Liver (tissue), 9 donors: ENCODE results near the gene CRACR2A. TPM values are rescaled to one million over a fixed set of nuclear protein-coding genes. Genes with fewer than 3 reads are reported as not detected.

ENCODE experiments used
- DNase-seq: peaks from one replicate; pipeline ENCODE4 v3.0.0-alpha.2; 2017; ENCODE audit warnings: low spot score
- H3K27ac ChIP-seq, 2 donors: one replicate each; pipeline ENCODE4 v1.7.0; 2013; ENCODE audit warnings: inconsistent platforms in 2 of 2, low read length in 2 of 2, control low read depth in 1 of 2, low read depth in 1 of 2, mild to moderate bottlenecking in 1 of 2
- H3K27me3 ChIP-seq, 4 donors: one replicate each; pipeline versions ENCODE4 v1.6.1 to v1.7.0; 2013; ENCODE audit warnings: low read length in 3 of 4, inconsistent platforms in 1 of 4, mild to moderate bottlenecking in 1 of 4, moderate library complexity in 1 of 4; ENCODE audit not compliant: control insufficient read depth in 4 of 4, insufficient read depth in 4 of 4
- H3K36me3 ChIP-seq, 4 donors: one replicate each; pipeline versions ENCODE4 v1.6.1 to v1.7.0; 2013; ENCODE audit warnings: low read length in 3 of 4, mild to moderate bottlenecking in 3 of 4, low read depth in 1 of 4, moderate library complexity in 1 of 4; ENCODE audit not compliant: control insufficient read depth in 4 of 4, insufficient read depth in 3 of 4
- H3K4me1 ChIP-seq, 4 donors: one replicate each; pipeline versions ENCODE4 v1.6.1 to v1.7.0; 2013; ENCODE audit warnings: low read length in 3 of 4, mild to moderate bottlenecking in 3 of 4, moderate library complexity in 1 of 4; ENCODE audit not compliant: control insufficient read depth in 4 of 4, insufficient read depth in 4 of 4
- H3K4me3 ChIP-seq, 3 donors: one replicate each; pipeline versions ENCODE4 v1.6.1 to v1.7.0; 2013; ENCODE audit warnings: low read length in 3 of 3, control low read depth in 1 of 3, low read depth in 1 of 3, mild to moderate bottlenecking in 1 of 3
- H3K9ac ChIP-seq, 2 donors: one replicate each; pipeline ENCODE4 v1.7.0; 2013; ENCODE audit warnings: low read length in 2 of 2, mild to moderate bottlenecking in 2 of 2, moderate library complexity in 2 of 2, control low read depth in 1 of 2, low read depth in 1 of 2
- H3K9me3 ChIP-seq, 4 donors: one replicate each; pipeline versions ENCODE4 v1.6.1 to v1.7.0; 2013; ENCODE audit warnings: low read length in 3 of 4; ENCODE audit not compliant: control insufficient read depth in 4 of 4
- ATF3 ChIP-seq: IDR thresholded peaks from 2 replicates; pipeline ENCODE4 v1.6.1; 2016; ENCODE audit warnings: antibody characterized with exemption
- CTCF ChIP-seq: fragments of 150-350 bp; IDR thresholded peaks from 2 replicates; pipeline ENCODE4 v1.5.1; 2017; ENCODE audit warnings: improper control_type of control experiment, low read depth, low read length; ENCODE audit not compliant: missing input control
- EGR1 ChIP-seq, 2 donors: IDR thresholded peaks; 2 replicates each; pipeline ENCODE4 v1.6.1; 2016 to 2018; ENCODE audit warnings: antibody characterized with exemption in 2 of 2, low read depth in 2 of 2
- FOXA2 ChIP-seq: IDR thresholded peaks from 2 replicates; pipeline ENCODE4 v1.6.1; 2016; ENCODE audit warnings: antibody characterized with exemption
- HNF4A ChIP-seq, 2 donors: conservative IDR thresholded peaks; 2 replicates each; pipeline ENCODE4 v1.6.1; 2016; ENCODE audit warnings: antibody characterized with exemption in 2 of 2, mild to moderate bottlenecking in 2 of 2
- HNF4G ChIP-seq: IDR thresholded peaks from 2 replicates; pipeline ENCODE4 v1.6.1; 2016; ENCODE audit warnings: antibody characterized with exemption
- JUND ChIP-seq, 2 donors: IDR thresholded peaks; 2 replicates each; pipeline ENCODE4 v1.6.1; 2016; ENCODE audit warnings: antibody characterized with exemption in 2 of 2
- NR2F2 ChIP-seq: IDR thresholded peaks from 2 replicates; pipeline ENCODE4 v1.6.1; 2016; ENCODE audit warnings: antibody characterized with exemption
- RAD21 ChIP-seq, 2 donors: IDR thresholded peaks; 2 replicates each; pipeline ENCODE4 v1.6.1; 2016; ENCODE audit warnings: antibody characterized with exemption in 2 of 2, mild to moderate bottlenecking in 2 of 2
- REST ChIP-seq: IDR thresholded peaks from 2 replicates; pipeline ENCODE4 v1.6.1; 2016; ENCODE audit warnings: antibody characterized with exemption, mild to moderate bottlenecking
- RXRA ChIP-seq, 2 donors: IDR thresholded peaks; 2 replicates each; pipeline ENCODE4 v1.6.1; 2017 to 2018; ENCODE audit warnings: antibody characterized with exemption in 2 of 2, mild to moderate bottlenecking in 1 of 2
- SP1 ChIP-seq: IDR thresholded peaks from 2 replicates; pipeline ENCODE4 v1.6.1; 2018; ENCODE audit warnings: antibody characterized with exemption, mild to moderate bottlenecking
- TAF1 ChIP-seq: conservative IDR thresholded peaks from 2 replicates; pipeline ENCODE4 v1.6.1; 2016; ENCODE audit warnings: antibody characterized with exemption, mild to moderate bottlenecking
- YY1 ChIP-seq: IDR thresholded peaks from 2 replicates; pipeline ENCODE4 v1.6.1; 2016; ENCODE audit warnings: antibody characterized with exemption, mild to moderate bottlenecking
- ZBTB33 ChIP-seq: IDR thresholded peaks from 2 replicates; pipeline ENCODE4 v1.6.1; 2016; ENCODE audit warnings: antibody characterized with exemption
- WGBS: extraction: QIAGEN DNeasy Blood & Tissue Kit; methylation state at CpG from one replicate; pipeline ENCODE4 v1.1.7; 2013; 5-methylcytosine and 5-hydroxymethylcytosine counted together
- polyA plus RNA-seq, 2 donors: library from polyadenylated mRNA; stranded (reverse) in 1 of 2; unstranded in 1 of 2; fragments of 200-250 nt in 1 of 2; fragments of >200 nt in 1 of 2; fragmentation: Nextera tagmentation in 1 of 2; extraction: Ambion mirVana in 1 of 2; gene quantifications; one replicate each; pipeline versions ENCODE4 v1.2.1 to v1.2.3, GENCODE V29; 2013 to 2015
- total RNA-seq, 2 donors: library from RNA; depleted of rRNA; stranded (reverse); fragments of >200 nt; gene quantifications; one replicate each; pipeline ENCODE4 v1.2.3, GENCODE V29; 2014
- donor health status: healthy.
- donor health status: healthy.
- donor health status: healthy.
- donor health status: healthy.
- donor health status: healthy.

CRACR2A gene
- total and polyA plus RNA-seq, 4 donors = 0.33 to 4.2 (median 1.4) TPM

GRCh38 chr12:3715999-3716398 lies 36.9 kb downstream of the CRACR2A start:
- peaks cover 0 to 4% (median 2%) of the 10 kb centered on the region in 4 donors for H3K4me1 ChIP-seq
- DNase-seq = no peak
- H3K9ac ChIP-seq = no peak overlapping the region
- H3K27ac ChIP-seq = no peak overlapping the region
- H3K9me3 ChIP-seq = no peaks in the 10 kb centered on the region
- 98% methylated on average over 1 of the region's 1 CpG for WGBS
- no peak for TF ChIP-seq HNF4G
- no peak for TF ChIP-seq REST
- TF ChIP-seq YY1 = no peak
- no peak for TF ChIP-seq HNF4A (conservative IDR thresholded peaks at IDR 0.05)
- no peak for TF ChIP-seq EGR1 (IDR thresholded peaks at IDR 0.05; ENCODE audit: low read depth in 2 of 2)
- no peak for TF ChIP-seq RAD21 (IDR thresholded peaks at IDR 0.05)
- no peaks in the 10 kb centered on the region for H3K36me3 ChIP-seq
- no peak overlapping the region for H3K4me3 ChIP-seq
- H3K27me3 ChIP-seq = no peaks in the 10 kb centered on the region

- TF ChIP-seq ATF3 = no peak
- Histone ChIP-seq H3K4me3 (no peak overlapping the region), H3K9me3 (no peaks in the 10 kb centered on the region), H3K36me3 (no peaks in the 10 kb centered on the region), H3K27ac (no peak overlapping the region), H3K4me1 (peaks cover 0 to 4% (median 2%) of the 10 kb centered on the region in 4 donors), H3K9ac (no peak overlapping the region), H3K27me3 (no peaks in the 10 kb centered on the region)
- no peak for DNase-seq
- 97% methylated on average over 2 of the region's 2 CpGs for WGBS
These were observed 39.0 kb downstream of the CRACR2A start for GRCh38 chr12:3713947-3714346.

- Histone ChIP-seq H3K4me3 (no peak overlapping the region), H3K9me3 (no peaks in the 10 kb centered on the region), H3K36me3 (no peaks in the 10 kb centered on the region), H3K4me1 (peaks cover 0 to 4% (median 2%) of the 10 kb centered on the region in 4 donors), H3K9ac (no peak overlapping the region), H3K27ac (no peak overlapping the region), H3K27me3 (no peaks in the 10 kb centered on the region)
- no peak for TF ChIP-seq FOXA2
- no peak for TF ChIP-seq RXRA (IDR thresholded peaks at IDR 0.05)
- TF ChIP-seq JUND (IDR thresholded peaks at IDR 0.05) = no peak
- TF ChIP-seq TAF1 = no peak
- no peak for TF ChIP-seq CTCF
- TF ChIP-seq EGR1 (IDR thresholded peaks at IDR 0.05; ENCODE audit: low read depth in 2 of 2) = no peak
- TF ChIP-seq SP1 = no peak
- TF ChIP-seq NR2F2 = no peak
- no peak for TF ChIP-seq ZBTB33
- TF ChIP-seq ATF3 = no peak
- 82% methylated on average over 4 of the region's 4 CpGs for WGBS
- DNase-seq = no peak
These were observed 39.4 kb downstream of the CRACR2A start for GRCh38 chr12:3713483-3713882.
